SH-SY5Y (cell line): ENCODE measurements around the gene PRELID3B.

Experiments used
- GATA2 ChIP-seq: IDR thresholded peaks from 2 replicates; pipeline ENCODE4 v1.6.1; 2011; ENCODE audit warnings: mild to moderate bottlenecking, low read depth, low read length
- GATA3 ChIP-seq: IDR thresholded peaks from 2 replicates; pipeline ENCODE4 v1.6.1; 2011; ENCODE audit warnings: low read depth, mild to moderate bottlenecking, low read length, moderate library complexity

DNA sequence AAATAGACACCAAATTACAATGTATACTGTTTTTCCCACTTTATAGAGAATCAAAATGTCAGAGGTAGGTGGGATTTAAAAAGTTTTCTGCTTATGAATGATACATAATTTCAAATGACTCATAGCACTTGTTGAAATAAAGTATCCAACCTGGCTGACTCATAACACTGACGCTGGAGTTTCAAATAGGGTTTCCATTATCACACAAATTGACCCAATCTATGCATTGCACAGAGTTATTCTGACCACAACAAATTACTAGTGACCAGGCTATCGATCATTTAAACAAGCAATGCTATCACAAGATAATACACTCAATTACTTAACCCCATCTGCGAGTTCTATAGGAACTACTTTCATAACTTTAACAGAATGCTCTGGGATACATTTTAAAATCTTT, 31.9 kb upstream of the PRELID3B start:
- no peak for TF ChIP-seq GATA2
- no peak for TF ChIP-seq GATA3
